Psoas muscle (tissue), 8 donors: ENCODE measurements around the gene LRFN3. TPM values are rescaled to one million over a fixed set of nuclear protein-coding genes. Genes with fewer than 3 reads are reported as not detected.

Source experiments
- ATAC-seq, 4 donors: fragments of 200-7000 bp; cut with Tn5 transposase; one replicate each; pipeline ENCODE4 v1.9.1; 2020; ENCODE audit warnings: moderate library complexity in 3 of 4, mild to moderate bottlenecking in 2 of 4
- DNase-seq, 2 donors: peaks; one replicate each; pipeline ENCODE4 v3.0.0-alpha.2; 2020
- H3K27ac ChIP-seq: fragments of 200-600 bp; one replicate; pipeline ENCODE4 v1.8.0; 2022
- H3K27me3 ChIP-seq, 3 donors: fragments of 200-600 bp in 1 of 3; one replicate each; pipeline versions ENCODE4 v1.6.1 to v1.8.0; 2013 to 2022; ENCODE audit warnings: low read length in 2 of 3, mild to moderate bottlenecking in 2 of 3, moderate library complexity in 1 of 3; ENCODE audit not compliant: insufficient read depth in 3 of 3
- H3K36me3 ChIP-seq, 2 donors: fragments of 200-600 bp in 1 of 2; one replicate each; pipeline versions ENCODE4 v1.6.1 to v1.8.0; 2013 to 2022; ENCODE audit warnings: low read depth in 1 of 2, mild to moderate bottlenecking in 1 of 2, moderate library complexity in 1 of 2; ENCODE audit not compliant: insufficient read depth in 1 of 2
- H3K4me1 ChIP-seq: fragments of 200-600 bp; one replicate; pipeline ENCODE4 v1.8.0; 2022
- H3K4me3 ChIP-seq: fragments of 200-600 bp; one replicate; pipeline ENCODE4 v1.8.0; 2022; ENCODE audit warnings: mild to moderate bottlenecking
- H3K9me3 ChIP-seq: fragments of 200-600 bp; one replicate; pipeline ENCODE4 v1.8.0; 2022
- WGBS, 3 donors: extraction: QIAGEN DNeasy Blood & Tissue Kit; methylation state at CpG; one replicate each; pipeline versions ENCODE4 v1.1.6 to v1.1.7; 2013; 5-methylcytosine and 5-hydroxymethylcytosine counted together
- intact Hi-C, 2 donors: fragments of 100-400 bp; cut with DNase I; formaldehyde crosslinking; loops; one replicate each; pipeline versions ENCODE4 v1.11.0 to v1.14.2; 2022
- polyA plus RNA-seq, 3 donors: library from polyadenylated mRNA; stranded (reverse); fragments of 200-250 nt; gene quantifications; one replicate each; pipeline ENCODE4 v1.2.3, GENCODE V29; 2013
- total RNA-seq, 4 donors: library from RNA; stranded (reverse); fragmentation: NEBNext Ultra II Directional in 2 of 4; extraction: Animal tissue kit (Norgen Biotek cat#: 25700) in 2 of 4; gene quantifications; one replicate each; pipeline versions ENCODE4 v1.2.1 to v1.2.4, GENCODE V29; 2021 to 2023
- TF ChIP-seq, protein P1 (sequence below): fragments of 200-600 bp; IDR thresholded peaks from one replicate; pipeline ENCODE4 v1.8.0; 2022; ENCODE audit warnings: antibody characterized with exemption
- donor health status: healthy with polysubstance abuse.
- donor health status: DM: no; HTN: no; CAD: no; lungs with moderate emphysema.
- donor health status: Bipolar disorder and iron deficiency.
- donor health status: healthy.
- donor health status: DM: yes; HTN: yes; CAD: no.
- donor health status: DM: no; HTN: no; CAD: no.
- donor health status: DM: no; HTN: no; CAD: no.
- donor health status: DM: yes; HTN: yes; CAD: no.

LRFN3 gene
- total and polyA plus RNA-seq, 7 donors = 7.2 to 25.6 (median 10.7) TPM

DNA sequence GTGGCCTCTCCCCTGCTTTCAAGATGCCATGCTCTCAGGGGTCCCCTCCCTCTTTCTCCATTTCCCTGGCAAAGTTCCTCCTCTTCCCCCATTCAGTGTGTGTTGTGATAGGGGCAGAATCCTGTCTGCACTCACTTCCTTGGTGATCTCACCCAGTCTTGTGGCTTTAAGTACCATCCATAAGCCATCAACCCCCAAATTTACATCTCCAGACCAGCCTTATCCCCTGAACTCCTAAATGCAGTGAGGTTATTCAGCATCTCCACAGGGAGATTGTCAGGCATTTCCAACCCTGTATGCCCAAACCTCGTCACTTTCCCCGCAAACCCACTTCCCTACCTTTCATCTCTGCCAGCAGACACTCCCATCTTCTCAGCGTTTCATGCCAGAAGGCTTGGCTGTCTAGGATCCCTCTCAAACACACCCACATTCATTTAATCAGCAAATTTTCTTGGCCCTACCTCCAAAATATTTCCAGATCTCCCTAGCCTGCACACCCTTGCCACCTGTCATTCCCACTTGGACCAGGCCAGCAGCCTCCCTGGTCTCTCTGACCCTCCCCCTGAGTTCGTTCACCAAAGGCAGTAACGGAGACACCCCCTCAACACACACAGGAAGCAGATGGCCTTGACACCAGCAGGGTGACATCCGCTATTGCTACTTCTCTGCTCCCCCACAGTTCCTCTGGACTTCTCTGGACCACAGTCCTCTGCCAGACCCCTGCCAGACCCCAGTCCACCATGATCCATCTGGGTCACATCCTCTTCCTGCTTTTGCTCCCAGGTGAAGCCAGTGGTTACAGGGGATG, 34.1 kb upstream of the LRFN3 start, which contains the start of gene HCST:
Gene HCST, plus strand, starts transcription at position 676 of the 808 bp plus-strand sequence. Its CDS starts 65 bp downstream, at position 741.
- H3K27ac ChIP-seq = no peak within 1 kb of the TSS
- no peak for DNase-seq
- no peaks in the 10 kb centered on the region for H3K9me3 ChIP-seq
- 11 to 20% (median 13%) methylated on average over 6 of the region's 6 CpGs for WGBS, 3 donors
- peak within 1 kb of the TSS; percentile 30 for H3K4me3 ChIP-seq
- no peaks in the 10 kb centered on the region for H3K36me3 ChIP-seq
- peaks cover 0 to 4% (median 2%) of the 10 kb centered on the region in 3 donors for H3K27me3 ChIP-seq
- ATAC-seq = no peak
- TF ChIP-seq, protein P1, sequence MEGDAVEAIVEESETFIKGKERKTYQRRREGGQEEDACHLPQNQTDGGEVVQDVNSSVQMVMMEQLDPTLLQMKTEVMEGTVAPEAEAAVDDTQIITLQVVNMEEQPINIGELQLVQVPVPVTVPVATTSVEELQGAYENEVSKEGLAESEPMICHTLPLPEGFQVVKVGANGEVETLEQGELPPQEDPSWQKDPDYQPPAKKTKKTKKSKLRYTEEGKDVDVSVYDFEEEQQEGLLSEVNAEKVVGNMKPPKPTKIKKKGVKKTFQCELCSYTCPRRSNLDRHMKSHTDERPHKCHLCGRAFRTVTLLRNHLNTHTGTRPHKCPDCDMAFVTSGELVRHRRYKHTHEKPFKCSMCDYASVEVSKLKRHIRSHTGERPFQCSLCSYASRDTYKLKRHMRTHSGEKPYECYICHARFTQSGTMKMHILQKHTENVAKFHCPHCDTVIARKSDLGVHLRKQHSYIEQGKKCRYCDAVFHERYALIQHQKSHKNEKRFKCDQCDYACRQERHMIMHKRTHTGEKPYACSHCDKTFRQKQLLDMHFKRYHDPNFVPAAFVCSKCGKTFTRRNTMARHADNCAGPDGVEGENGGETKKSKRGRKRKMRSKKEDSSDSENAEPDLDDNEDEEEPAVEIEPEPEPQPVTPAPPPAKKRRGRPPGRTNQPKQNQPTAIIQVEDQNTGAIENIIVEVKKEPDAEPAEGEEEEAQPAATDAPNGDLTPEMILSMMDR = no peak
- H3K4me1 ChIP-seq = peaks cover 7% of the 10 kb centered on the region
- intact Hi-C loops = no loop called here

DNA sequence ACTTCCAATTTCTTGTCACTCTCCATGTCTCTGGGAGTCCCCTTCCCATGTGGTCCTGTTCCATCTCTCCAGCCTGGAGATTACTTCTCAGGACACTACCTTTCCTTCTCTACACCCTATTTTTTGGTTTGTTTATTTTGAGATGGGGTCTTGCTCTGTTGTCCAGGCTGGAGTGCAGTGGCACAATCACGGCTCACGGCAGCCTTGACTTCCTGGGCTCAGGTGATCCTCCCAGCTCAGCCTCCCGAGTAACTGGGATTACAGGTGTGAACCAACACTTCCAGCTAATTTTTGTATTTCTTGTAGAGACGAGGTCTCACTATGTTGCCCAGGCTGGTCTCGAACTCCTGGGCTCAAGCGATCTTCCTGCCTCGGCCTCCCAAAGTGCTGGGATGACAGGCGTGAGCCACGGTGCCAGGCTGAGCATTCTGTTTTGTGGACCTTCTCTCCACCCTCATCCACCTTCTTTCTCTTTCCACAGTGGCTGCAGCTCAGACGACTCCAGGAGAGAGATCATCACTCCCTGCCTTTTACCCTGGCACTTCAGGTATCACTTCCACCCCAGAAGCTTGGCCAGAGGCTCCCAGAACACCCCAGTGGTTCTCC, 33.2 kb upstream of the LRFN3 start:
- H3K27ac ChIP-seq = no peak overlapping the region
- peaks cover 7% of the 10 kb centered on the region for H3K4me1 ChIP-seq
- H3K9me3 ChIP-seq = no peaks in the 10 kb centered on the region
- TF ChIP-seq, protein P1 = no peak
- H3K36me3 ChIP-seq = no peaks in the 10 kb centered on the region
- intact Hi-C loops = no loop called here
- no peak for DNase-seq
- H3K27me3 ChIP-seq = peaks cover 0 to 4% (median 2%) of the 10 kb centered on the region in 3 donors
- no peak for ATAC-seq
- peak overlapping the region; percentile 30 for H3K4me3 ChIP-seq
- WGBS, 3 donors = 68 to 71% (median 70%) methylated on average over 10 of the region's 10 CpGs

DNA sequence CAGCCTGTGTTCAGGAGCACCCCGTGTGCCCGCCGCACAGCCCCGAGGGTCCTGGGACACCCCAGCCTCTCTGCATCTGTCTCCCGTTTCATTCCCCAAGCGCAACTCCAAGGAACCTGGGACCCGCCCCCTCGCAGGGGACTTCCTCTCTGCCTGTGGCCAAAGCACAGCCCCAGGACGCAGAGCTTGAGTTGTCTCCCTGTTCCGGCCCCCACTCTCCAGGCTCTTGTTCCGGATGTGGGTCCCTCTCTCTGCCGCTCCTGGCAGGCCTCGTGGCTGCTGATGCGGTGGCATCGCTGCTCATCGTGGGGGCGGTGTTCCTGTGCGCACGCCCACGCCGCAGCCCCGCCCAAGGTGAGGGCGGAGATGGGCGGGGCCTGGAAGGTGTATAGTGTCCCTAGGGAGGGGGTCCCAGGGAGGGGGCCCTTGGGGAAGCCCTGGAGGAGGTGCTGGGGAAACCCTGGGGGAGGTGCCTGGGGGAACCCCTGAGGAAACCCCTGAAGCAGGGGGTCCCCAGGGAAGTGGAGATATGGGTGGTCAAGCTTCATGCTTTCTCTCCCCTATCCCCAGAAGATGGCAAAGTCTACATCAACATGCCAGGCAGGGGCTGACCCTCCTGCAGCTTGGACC, 32.5 kb upstream of the LRFN3 start:
- peak overlapping the region; percentile 30 for H3K4me3 ChIP-seq
- H3K36me3 ChIP-seq = no peaks in the 10 kb centered on the region
- no peak overlapping the region for H3K27ac ChIP-seq
- TF ChIP-seq, protein P1 = no peak
- peak; percentile 69 to 85 for DNase-seq
- WGBS, 3 donors = 2 to 4% (median 4%) methylated on average over 19 to 24 of the region's 24 CpGs
- peaks cover 0 to 2% (median under 1%) of the 10 kb centered on the region in 3 donors for H3K27me3 ChIP-seq
- ATAC-seq = peak in 1 of 4 donors; percentile 29
- H3K9me3 ChIP-seq = no peaks in the 10 kb centered on the region
- H3K4me1 ChIP-seq = peaks cover 1% of the 10 kb centered on the region
- intact Hi-C loops = no loop called here

DNA sequence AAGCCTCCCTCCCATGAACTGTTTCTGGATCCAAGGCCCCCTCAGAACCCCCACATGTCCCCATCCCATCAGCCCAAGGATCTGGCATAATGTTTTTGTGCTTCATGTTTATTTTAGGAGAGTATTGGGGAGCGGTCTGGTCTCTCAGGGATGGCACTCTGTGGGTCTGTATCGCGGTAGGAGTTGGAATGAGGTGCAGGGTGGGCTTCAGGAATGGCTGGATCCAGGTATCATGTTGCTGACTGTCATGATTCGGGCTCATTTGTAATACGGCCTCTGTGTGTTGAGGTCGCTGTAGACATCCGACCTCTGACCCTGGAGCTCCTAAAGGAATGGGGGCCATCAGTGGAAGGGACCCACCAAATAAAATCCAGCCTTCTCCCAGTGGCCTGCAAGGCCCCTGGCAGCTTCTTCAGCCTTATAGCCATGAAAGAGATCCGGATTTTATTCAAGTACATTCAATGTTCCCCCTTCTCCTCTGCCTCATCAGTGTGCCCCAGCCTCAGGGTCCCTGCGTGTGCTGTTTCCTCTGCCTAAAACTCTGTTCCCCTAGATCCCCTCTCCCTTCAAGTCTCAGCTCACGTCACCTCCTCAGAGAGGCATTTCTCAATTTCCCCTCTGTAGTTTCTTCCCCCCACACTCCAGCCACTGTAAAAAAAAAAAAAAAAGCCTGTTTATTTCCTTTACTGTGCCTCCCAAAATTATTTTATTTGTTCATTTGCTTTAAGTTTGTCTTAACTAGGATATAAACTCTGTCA, 31.7 kb upstream of the LRFN3 start:
- intact Hi-C loops = no loop called here
- no peak overlapping the region for H3K4me3 ChIP-seq
- DNase-seq (no peak), ATAC-seq (no peak)
- no peak overlapping the region for H3K27ac ChIP-seq
- TF ChIP-seq, protein P1 = no peak
- H3K27me3 ChIP-seq = peaks cover 0 to 2% (median 0%) of the 10 kb centered on the region in 3 donors
- no peaks in the 10 kb centered on the region for H3K4me1 ChIP-seq
- no peaks in the 10 kb centered on the region for H3K36me3 ChIP-seq
- H3K9me3 ChIP-seq = no peaks in the 10 kb centered on the region
- WGBS, 3 donors = 72 to 75% (median 73%) methylated on average over 10 of the region's 10 CpGs
